Smooth muscle cell (in vitro differentiated cells): Measurements from ENCODE around the gene HS6ST2. TPM values are rescaled to one million over a fixed set of nuclear protein-coding genes. Genes with fewer than 3 reads are reported as not detected.

Source experiments
- DNase-seq: peaks from one replicate; lab custom pipeline; 2025; ENCODE audit not compliant: unreplicated experiment; lab: John Stamatoyannopoulos, UW
- H2AFZ ChIP-seq: fragments of 200-600 bp; sonication (generic); 2 replicates; pipeline ENCODE4 v1.6.0; 2016; ENCODE audit warnings: antibody characterized with exemption, low read depth, mild to moderate bottlenecking
- H3F3A ChIP-seq: fragments of 200-600 bp; sonication (generic); 2 replicates; pipeline ENCODE4 v1.6.0; 2017; ENCODE audit warnings: antibody characterized with exemption, low read depth
- H3K27ac ChIP-seq: fragments of 200-600 bp; sonication (generic); 2 replicates; pipeline ENCODE4 v1.5.1; 2016; ENCODE audit warnings: low read depth, mild to moderate bottlenecking
- H3K27me3 ChIP-seq: fragments of 200-600 bp; sonication (generic); 2 replicates; pipeline ENCODE4 v1.6.1; 2016; ENCODE audit warnings: low read depth, mild to moderate bottlenecking
- H3K36me3 ChIP-seq: fragments of 200-600 bp; sonication (generic); 2 replicates; pipeline ENCODE4 v1.5.1; 2016; ENCODE audit warnings: low read depth
- H3K4me1 ChIP-seq: fragments of 200-600 bp; sonication (generic); 2 replicates; pipeline ENCODE4 v1.5.1; 2016; ENCODE audit warnings: low read depth
- H3K4me2 ChIP-seq: fragments of 200-600 bp; sonication (generic); 2 replicates; pipeline ENCODE4 v1.6.0; 2016; ENCODE audit warnings: mild to moderate bottlenecking
- H3K4me3 ChIP-seq: fragments of 200-600 bp; sonication (generic); 2 replicates; pipeline ENCODE4 v1.5.1; 2016; ENCODE audit warnings: mild to moderate bottlenecking
- H3K79me2 ChIP-seq: fragments of 200-600 bp; sonication (generic); 2 replicates; pipeline ENCODE4 v1.6.0; 2016; ENCODE audit warnings: low read depth, mild to moderate bottlenecking
- H3K9ac ChIP-seq: fragments of 200-600 bp; sonication (generic); 2 replicates; pipeline ENCODE4 v1.6.0; 2016; ENCODE audit warnings: low read depth
- H3K9me3 ChIP-seq: fragments of 200-600 bp; sonication (generic); replicated peaks from 2 replicates; pipeline ENCODE4 v1.5.1; 2016; ENCODE audit warnings: low read depth
- H4K20me1 ChIP-seq: fragments of 200-600 bp; sonication (generic); 2 replicates; pipeline ENCODE4 v1.6.0; 2016; ENCODE audit warnings: low read depth
- WGBS: methylation state at CpG from one replicate; pipeline ENCODE4 v1.1.7; 2016; ENCODE audit warnings: low lambda C conversion rate; 5-methylcytosine and 5-hydroxymethylcytosine counted together
- polyA plus RNA-seq: library from polyadenylated mRNA; unstranded; fragments of >200 nt; fragmentation: Nextera tagmentation; extraction: Ambion mirVana; gene quantifications from 2 replicates; pipeline ENCODE4 v1.2.1, GENCODE V29; 2016
- total RNA-seq: library from RNA; depleted of rRNA; stranded (reverse); fragments of >200 nt; gene quantifications from 2 replicates; pipeline ENCODE4 v1.2.3, GENCODE V29; 2014
- TF ChIP-seq, protein P1 (sequence below): fragments of 200-600 bp; sonication (generic); IDR thresholded peaks from 2 replicates; pipeline ENCODE4 v1.5.1; 2017; ENCODE audit warnings: borderline replicate concordance, mild to moderate bottlenecking, antibody characterized with exemption; ENCODE audit not compliant: insufficient read depth, poor library complexity, severe bottlenecking

The HS6ST2 gene
- total and polyA plus RNA-seq, 2 experiments from 2014 or later, result 12.7 to 13.3 TPM

- Histone ChIP-seq H3K79me2 (no peaks in the 10 kb centered on the region), H2AFZ (no peak overlapping the region), H3K27ac (no peak overlapping the region), H3K9me3 (no peaks in the 10 kb centered on the region), H3K36me3 (no peaks in the 10 kb centered on the region), H3K9ac (no peak overlapping the region), H4K20me1 (no peaks in the 10 kb centered on the region), H3K27me3 (no peaks in the 10 kb centered on the region), H3K4me3 (no peak overlapping the region), H3K4me1 (no peaks in the 10 kb centered on the region), H3K4me2 (no peak overlapping the region), H3F3A (no peaks in the 10 kb centered on the region)
- DNase-seq, result no peak
- TF ChIP-seq, protein P1, sequence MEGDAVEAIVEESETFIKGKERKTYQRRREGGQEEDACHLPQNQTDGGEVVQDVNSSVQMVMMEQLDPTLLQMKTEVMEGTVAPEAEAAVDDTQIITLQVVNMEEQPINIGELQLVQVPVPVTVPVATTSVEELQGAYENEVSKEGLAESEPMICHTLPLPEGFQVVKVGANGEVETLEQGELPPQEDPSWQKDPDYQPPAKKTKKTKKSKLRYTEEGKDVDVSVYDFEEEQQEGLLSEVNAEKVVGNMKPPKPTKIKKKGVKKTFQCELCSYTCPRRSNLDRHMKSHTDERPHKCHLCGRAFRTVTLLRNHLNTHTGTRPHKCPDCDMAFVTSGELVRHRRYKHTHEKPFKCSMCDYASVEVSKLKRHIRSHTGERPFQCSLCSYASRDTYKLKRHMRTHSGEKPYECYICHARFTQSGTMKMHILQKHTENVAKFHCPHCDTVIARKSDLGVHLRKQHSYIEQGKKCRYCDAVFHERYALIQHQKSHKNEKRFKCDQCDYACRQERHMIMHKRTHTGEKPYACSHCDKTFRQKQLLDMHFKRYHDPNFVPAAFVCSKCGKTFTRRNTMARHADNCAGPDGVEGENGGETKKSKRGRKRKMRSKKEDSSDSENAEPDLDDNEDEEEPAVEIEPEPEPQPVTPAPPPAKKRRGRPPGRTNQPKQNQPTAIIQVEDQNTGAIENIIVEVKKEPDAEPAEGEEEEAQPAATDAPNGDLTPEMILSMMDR, result no peak
- 79% methylated on average over 5 of the region's 5 CpGs for WGBS
Measured at GRCh38 chrX:132924426-132924825, 34.0 kb downstream of the HS6ST2 start.

DNA sequence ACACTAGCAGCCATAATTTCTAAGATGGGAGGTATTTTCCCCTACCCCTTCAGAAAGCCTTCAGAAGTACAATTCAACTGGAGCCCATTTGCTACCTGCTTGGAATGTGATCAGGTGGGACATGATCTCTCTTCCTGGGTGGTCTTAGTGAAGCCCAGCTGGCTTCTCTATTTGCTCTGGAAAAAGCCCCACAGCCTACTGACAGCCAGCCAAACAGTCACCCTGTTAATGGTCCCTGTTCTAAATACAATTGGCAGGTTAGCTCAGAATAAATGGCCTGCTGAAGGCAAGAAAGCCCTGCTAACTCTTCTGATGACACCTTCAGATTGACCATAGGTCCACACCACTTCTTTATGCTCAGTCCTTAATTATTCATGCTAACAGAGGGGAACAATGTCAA is 39.9 kb downstream of the HS6ST2 start:
- Histone ChIP-seq H3K79me2 (no peaks in the 10 kb centered on the region), H3K4me1 (no peaks in the 10 kb centered on the region), H4K20me1 (no peaks in the 10 kb centered on the region), H3K9me3 (no peaks in the 10 kb centered on the region), H3K9ac (no peak overlapping the region), H3K4me2 (no peak overlapping the region), H2AFZ (no peak overlapping the region), H3F3A (no peaks in the 10 kb centered on the region), H3K27me3 (no peaks in the 10 kb centered on the region), H3K4me3 (no peak overlapping the region), H3K27ac (no peak overlapping the region), H3K36me3 (no peaks in the 10 kb centered on the region)
- TF ChIP-seq, protein P1, result no peak
- DNase-seq, result no peak

DNA sequence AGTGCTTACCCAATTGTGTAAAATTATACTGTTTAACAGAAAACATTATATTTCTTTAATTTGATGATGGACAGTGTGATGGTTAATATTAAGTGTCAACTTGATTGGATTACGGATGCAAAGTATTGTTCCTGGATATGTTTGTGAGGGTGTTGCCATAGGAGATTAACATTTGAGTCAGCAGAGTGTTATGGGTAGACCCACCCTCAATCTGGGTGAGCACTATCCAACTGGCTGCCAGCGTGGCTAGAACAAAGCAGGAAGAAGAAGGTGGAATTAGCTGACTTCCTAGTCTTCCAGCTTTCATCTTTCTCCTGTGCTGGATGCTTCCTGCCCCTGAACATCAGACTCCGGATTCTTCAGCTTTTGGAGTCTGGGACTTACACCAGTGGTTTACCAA is 42.1 kb downstream of the HS6ST2 start:
- no peak overlapping the region for H3K4me3 ChIP-seq
- H3K79me2 ChIP-seq, result no peaks in the 10 kb centered on the region
- H3K9ac ChIP-seq, result no peak overlapping the region
- H3K4me1 ChIP-seq, result no peaks in the 10 kb centered on the region
- DNase-seq, result no peak
- no peaks in the 10 kb centered on the region for H3K27me3 ChIP-seq
- H4K20me1 ChIP-seq, result no peaks in the 10 kb centered on the region
- no peak overlapping the region for H3K4me2 ChIP-seq
- H3K36me3 ChIP-seq, result no peaks in the 10 kb centered on the region
- WGBS, result 73% methylated on average over 3 of the region's 3 CpGs
- no peak overlapping the region for H2AFZ ChIP-seq
- TF ChIP-seq, protein P1, result no peak
- H3K27ac ChIP-seq, result no peak overlapping the region
- H3K9me3 ChIP-seq, result no peaks in the 10 kb centered on the region
- no peaks in the 10 kb centered on the region for H3F3A ChIP-seq

DNA sequence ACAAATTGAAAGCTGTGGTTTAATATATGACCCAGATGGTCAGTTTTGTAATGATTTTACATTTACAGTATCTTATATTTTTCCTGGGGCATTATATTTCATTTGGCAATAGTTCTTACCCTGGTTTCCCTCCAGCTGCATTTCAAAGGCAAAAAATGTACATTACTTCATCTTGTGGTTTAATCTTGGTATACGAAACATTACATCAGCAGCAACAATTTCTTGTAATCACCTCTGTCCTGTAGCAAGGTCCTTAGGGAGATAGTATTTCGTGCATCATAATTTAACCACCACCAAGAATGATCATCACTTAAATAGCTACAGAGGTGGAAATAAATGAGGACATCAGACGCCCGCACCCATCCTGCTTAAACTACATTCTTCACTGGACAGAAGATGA is 48.8 kb downstream of the HS6ST2 start:
- 71% methylated on average over 4 of the region's 4 CpGs for WGBS
- no peaks in the 10 kb centered on the region for H3K79me2 ChIP-seq
- no peak overlapping the region for H3K4me2 ChIP-seq
- TF ChIP-seq, protein P1, result no peak
- no peaks in the 10 kb centered on the region for H4K20me1 ChIP-seq
- no peak overlapping the region for H3K9ac ChIP-seq
- no peak overlapping the region for H3K4me3 ChIP-seq
- H3K9me3 ChIP-seq, result no peaks in the 10 kb centered on the region
- no peaks in the 10 kb centered on the region for H3K27me3 ChIP-seq
- no peaks in the 10 kb centered on the region for H3K36me3 ChIP-seq
- peak overlapping the region; percentile 18 for H3K27ac ChIP-seq
- peaks cover 9% of the 10 kb centered on the region for H3K4me1 ChIP-seq
- DNase-seq, result no peak
- H2AFZ ChIP-seq, result no peak overlapping the region
- H3F3A ChIP-seq, result no peaks in the 10 kb centered on the region
